Stimulated activated CD4-positive, alpha-beta T cell treated with anti-CD3 and anti-CD28 coated beads, TNF-alpha, amount 100 ng/mL, for 4 hours (primary cell): ENCODE results near the gene SULT1A2.
A peak's percentile ranks its signal among the peaks of the same experiment; 100 is the strongest.
"Not testable (repeated sequence)": the region's sequence is repeated elsewhere in the genome, so short reads cannot be mapped to it uniquely, and the experiment has no call there.

Source experiments
- DNase-seq, 3 experiments: peaks; one replicate each; pipeline ENCODE4 v3.0.0-alpha.2; 2020; ENCODE audit warnings: low read depth in 3 of 3

SULT1A2 gene

GRCh38 chr16:28558456-28558855 lies 38.4 kb downstream of the SULT1A2 start:
- no peak for DNase-seq

- DNase-seq = no peak
These were observed 39.9 kb downstream of the SULT1A2 start for GRCh38 chr16:28556914-28557320.

GRCh38 chr16:28555561-28555960 lies 41.3 kb downstream of the SULT1A2 start:
- DNase-seq = no peak

- no peak for DNase-seq
These were observed 42.0 kb downstream of the SULT1A2 start for GRCh38 chr16:28554634-28555423.

- peak; percentile 79 to 91 (median 86) for DNase-seq
These were observed 42.8 kb downstream of the SULT1A2 start, which contains the start of gene SGF29 for GRCh38 chr16:28553776-28554633. Gene SGF29, plus strand, starts transcription at chr16:28553920. Its CDS starts 27,150 bp downstream, at chr16:28581070.

- no peak for DNase-seq
These were observed 47.5 kb downstream of the SULT1A2 start for GRCh38 chr16:28549301-28549899.

GRCh38 chr16:28548306-28548802 lies 48.5 kb downstream of the SULT1A2 start:
- DNase-seq = no peak

- DNase-seq = no peak
These were observed 50.2 kb downstream of the SULT1A2 start for GRCh38 chr16:28546626-28547025.

GRCh38 chr16:28545964-28546363 lies 50.9 kb downstream of the SULT1A2 start:
- DNase-seq = not testable (repeated sequence)

GRCh38 chr16:28544998-28545397 lies 51.9 kb downstream of the SULT1A2 start:
- DNase-seq = no peak

GRCh38 chr16:28543072-28543471 lies 53.8 kb downstream of the SULT1A2 start:
- DNase-seq = no peak

- DNase-seq = no peak
These were observed 54.2 kb downstream of the SULT1A2 start for GRCh38 chr16:28542646-28543045.
